Astrocyte (in vitro differentiated cells and primary cell): ENCODE results near the gene NOC2L.

Experiments used
- CTCF ChIP-seq: IDR thresholded peaks from 2 replicates; pipeline ENCODE4 v1.5.1; 2011; ENCODE audit warnings: low read depth, mild to moderate bottlenecking, inconsistent platforms, low read length, moderate library complexity; ENCODE audit not compliant: insufficient read depth
- EZH2 ChIP-seq: IDR thresholded peaks from 2 replicates; pipeline ENCODE4 v1.6.1; 2012; ENCODE audit warnings: mild to moderate bottlenecking, low read length, inconsistent platforms; ENCODE audit not compliant: insufficient read depth

GRCh38 chr1:923991-924655 is 34.9 kb downstream of the NOC2L start:
- no peak for TF ChIP-seq CTCF
- TF ChIP-seq EZH2, result no peak
